GM19397 (cell line): ENCODE results near the gene IFNL2.

Source experiments
- ATAC-seq: cut with Tn5 transposase; IDR thresholded peaks from one replicate; pipeline ENCODE4 v1.9.1; 2021; ENCODE audit warnings: mild to moderate bottlenecking, moderate library complexity; ENCODE audit not compliant: unreplicated experiment

The IFNL2 gene

DNA sequence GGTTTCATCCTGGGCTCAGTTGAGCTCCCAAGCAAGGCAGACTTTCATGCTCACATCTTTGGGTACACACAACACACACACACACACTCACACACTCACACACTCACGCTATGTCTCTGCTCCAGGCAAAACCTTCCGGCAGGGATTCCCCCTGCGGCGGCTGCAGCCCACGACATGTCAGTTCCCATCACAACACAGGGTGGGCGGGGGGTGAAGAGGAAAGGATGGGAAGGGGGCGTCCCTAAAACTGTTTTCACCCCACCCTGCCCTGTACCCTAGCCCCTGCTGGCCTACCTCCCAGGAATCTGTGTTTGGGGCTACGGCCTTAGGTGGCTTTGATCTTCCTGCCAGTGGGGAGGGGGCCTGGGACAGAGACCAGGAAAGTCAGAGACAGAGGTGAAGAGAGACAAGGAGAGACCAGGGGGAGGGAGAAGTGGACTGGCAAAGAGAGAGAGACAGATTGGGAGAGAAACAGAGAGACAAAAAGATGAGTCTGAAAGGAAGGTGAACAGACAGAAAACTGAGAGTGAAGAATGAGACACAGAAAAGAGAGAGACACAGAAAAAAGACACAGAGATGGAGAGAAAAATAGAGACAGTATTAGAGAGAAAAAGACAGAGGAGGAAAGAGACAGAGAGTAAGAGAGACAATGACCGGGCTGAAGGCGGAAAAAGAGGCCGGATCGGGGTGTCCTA lies 48.6 kb downstream of the IFNL2 start:
- ATAC-seq: no peak

DNA sequence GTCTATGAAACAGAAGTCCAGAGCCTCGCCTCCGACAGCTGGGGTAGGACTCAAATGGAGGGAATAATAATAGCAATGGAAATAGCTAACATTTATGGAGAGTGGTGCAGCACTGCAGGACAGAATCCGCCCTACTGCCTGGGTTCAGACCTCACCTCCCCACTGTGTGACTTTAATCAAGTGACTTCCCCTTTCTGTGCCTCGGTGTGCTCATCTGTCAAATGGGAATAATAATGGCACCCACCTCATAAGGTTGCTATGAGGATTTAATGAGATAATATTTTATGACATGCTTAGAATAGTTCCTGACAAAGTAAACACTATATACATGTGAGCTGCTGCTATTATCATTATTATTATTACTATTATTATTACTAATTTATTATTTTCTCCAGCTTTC lies 49.3 kb downstream of the IFNL2 start:
- ATAC-seq: no peak

DNA sequence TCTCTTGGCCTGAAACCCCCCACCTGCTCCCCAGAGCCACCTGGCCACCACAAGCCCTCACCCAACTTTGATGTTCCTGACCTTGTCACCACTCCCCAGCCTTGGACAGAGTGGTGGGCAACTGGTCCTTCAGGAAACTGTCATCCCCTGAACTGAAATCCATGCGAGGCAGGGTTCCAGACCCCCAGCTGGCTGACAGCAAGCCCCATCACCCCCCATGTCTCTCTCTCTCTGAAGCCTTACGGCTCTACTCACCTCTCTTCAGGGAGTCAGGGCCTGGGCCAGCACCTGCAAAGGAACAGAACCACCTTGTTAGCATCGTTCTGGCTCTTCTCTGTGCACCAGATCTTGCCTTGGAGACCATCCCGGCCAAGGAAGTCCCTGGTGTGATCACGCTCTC lies 49.9 kb downstream of the IFNL2 start:
- ATAC-seq: no peak

DNA sequence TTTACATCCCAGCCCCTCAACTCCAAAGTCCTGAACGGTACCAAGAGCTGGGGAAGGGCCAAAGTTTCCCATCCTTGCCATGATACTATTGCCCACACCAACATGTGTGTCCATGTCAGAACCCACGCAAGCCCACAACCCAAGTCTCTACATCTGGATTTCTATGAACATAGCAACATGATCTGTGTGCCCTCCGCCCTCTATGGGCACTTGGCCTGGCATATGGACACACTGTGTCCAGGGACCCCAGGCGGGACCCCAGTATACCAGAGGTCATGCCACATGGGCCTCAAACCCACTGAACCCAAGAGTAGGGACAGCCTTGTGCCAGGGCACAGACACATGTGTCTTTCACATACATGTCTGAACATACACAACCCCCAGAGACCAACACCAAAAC lies 50.5 kb downstream of the IFNL2 start:
- ATAC-seq: no peak

DNA sequence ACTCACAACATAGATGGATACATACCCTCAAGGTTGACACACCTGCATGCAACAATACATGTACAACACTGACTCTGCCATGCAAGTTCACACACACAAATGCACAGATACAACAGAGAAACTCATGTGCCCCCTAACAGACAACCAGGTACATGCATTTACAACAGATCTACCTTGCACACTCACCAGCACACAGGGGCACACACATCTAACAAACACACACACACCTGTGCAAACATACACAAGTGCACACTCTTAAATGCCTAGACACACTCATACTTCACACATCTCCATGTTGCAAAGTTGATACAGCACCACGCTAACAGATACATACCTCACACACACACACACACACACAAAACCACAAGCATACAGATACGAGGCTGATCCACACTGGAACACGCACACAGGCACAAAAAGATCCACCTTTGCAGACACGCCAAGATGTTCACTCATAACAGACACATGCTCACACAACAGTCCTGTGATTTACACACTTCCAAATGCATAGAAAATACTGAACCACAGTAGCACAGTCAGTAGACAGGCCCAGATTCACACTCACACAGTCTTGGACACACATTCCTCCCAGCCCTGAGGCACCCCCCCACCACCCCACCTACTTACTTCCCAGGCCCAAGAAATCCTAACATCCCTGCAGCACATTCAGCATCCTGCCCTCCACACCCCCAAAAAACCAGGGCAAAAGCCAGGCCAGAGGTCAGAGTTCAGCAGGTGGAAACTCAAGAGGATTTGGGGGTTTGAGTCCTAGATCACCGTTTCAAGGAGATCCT lies 51.1 kb downstream of the IFNL2 start:
- ATAC-seq: no peak
